NCI-H526 (cell line): ENCODE data around the gene SERGEF.

Experiments
- DNase-seq, 2 experiments: peaks; one replicate each; lab custom pipeline; 2025; lab: John Stamatoyannopoulos, UW

The SERGEF gene

DNA sequence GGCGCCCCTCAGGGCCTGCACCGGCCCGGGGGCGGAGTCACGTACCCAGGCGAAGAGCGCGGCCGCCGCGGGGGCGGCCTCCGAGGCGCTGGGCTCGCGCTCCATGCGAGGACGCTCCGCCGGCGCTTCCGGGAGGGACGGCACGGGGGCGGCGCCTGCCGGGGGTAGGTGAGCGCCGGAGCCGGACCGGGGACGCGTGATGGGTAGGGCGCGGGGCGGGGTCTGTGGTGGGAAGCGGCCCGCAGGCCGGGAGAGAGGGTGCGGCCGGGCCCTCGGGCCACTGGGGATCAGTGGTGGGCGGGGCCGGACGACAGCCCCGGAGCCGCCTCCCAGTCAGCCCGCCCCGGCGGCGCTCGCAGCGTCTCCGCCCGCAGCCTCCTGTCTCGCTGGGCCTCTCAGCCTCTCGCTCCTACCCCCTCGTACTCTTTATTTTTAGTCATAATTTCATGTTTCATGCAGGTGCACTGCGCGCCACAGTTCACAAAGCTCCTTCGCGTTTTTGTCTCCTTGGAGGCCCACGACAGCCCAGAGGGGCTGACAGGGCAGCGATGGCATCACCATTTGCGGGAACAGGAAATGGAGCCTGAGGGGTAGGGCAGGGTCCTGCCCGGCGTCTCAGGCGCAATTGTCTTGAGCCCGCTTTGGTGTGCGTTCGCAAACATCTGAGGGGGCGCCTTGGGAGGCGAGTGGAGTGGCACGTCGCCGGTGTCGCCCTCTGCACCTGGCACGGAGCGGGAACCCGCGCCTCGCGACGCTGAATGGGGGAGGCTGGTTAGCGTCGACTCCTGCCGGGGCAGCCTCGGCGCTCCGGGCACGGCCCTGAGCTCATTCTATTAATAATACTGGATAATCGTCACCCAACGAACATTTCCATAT lies at the start of gene SERGEF:
SERGEF (minus strand) TSS at position 142 of the 876 bp plus-strand sequence; CDS start at position 105, 37 bp downstream.
- DNase-seq, result peak; percentile 76 to 99

GRCh38 chr11:18061351-18061750 lies 48.5 kb upstream of the SERGEF start:
- no peak for DNase-seq

DNA sequence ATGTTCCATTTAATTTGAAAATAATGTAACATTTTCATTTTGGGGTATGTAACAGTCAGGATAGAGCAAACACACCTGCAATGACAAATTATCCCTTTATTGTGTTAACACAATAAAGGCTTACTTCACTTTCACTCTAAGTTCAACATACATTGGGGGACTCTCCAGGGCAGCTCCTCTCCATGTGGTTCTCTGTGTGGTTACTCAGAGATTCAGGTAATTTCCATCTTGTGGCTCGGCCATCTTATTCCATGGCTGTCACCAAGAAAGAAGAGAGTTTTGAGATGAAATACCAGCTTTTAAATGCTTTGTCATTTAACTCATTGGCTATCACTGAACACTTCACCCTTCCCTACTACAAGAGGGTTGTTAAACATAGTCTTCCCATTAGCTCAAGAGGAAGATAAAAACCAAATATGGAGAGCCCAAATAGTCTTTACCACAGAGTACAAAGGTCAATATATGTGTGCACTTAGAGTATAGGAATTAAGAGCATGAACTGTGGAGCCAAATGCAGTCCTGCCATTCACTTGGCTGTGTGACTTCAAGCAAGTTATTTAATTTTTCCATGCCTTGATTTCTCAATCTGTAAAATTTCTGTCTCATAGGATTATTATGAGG lies 43.8 kb upstream of the SERGEF start:
- DNase-seq, result peak; percentile 8 to 13

DNA sequence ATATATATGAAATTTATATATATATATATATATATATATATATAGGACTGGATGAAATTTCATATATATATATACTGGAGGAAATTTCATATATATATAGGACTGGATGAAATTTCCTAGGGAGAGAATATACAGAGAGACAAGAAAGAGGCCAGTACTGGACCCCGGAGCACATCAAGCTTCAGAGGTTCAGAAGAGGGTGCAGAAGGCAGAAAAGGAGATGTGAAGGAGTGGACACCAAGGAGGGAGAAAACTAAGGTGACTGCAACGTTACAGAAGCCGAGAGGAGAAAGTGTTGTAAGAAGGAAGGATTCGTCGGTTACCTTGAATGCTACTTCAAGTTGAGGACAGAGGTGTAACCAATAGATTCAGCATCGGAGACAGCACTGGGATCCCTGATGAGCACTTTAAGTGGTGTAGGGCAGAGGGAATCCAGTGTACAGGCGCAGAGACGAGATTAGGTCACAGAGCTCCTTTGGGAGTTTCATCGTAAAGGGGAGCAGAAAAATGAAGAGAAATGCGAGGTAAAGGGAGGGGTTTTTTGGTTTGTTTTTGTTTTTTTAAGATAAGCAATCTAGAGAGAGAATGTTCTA lies 41.8 kb upstream of the SERGEF start:
- DNase-seq, result no peak

- no peak for DNase-seq
Observed at GRCh38 chr11:18050848-18051247, 38.0 kb upstream of the SERGEF start.

DNA sequence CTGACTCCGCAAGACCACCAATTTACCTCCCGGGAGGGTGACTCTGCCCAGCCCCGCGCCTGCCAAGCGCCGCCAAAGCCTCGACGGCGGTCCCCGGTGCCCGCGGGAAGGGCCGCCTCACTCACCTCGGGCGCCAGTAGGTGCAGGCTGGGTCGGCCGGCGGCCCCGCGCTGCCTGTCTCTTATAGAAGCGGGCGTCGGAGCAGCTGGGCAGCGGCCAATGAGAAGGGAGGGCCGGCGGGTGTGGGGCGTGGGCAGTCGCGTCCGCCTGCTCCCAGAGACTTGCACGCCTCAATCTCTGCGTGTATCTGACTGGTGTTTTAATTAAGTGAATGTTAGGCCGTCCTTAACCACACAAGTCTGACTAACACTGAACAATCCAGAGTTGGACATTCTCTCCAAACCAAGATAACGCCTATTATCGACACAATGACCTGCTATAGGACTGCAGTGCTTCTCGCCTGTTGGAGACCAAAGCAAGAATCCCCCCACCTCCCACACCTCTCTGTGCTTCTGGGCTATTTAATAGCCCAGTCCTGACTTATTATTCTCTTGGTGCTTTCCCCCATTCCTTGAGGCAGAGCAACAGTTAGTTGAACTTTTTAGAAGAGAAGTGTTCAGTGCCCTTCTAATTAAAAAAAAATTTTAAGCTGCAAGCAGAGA lies 33.4 kb upstream of the SERGEF start, which contains the start of gene TPH1:
TPH1 (minus strand) TSS at position 154 of the 662 bp plus-strand sequence. CDS start 5,507 bp downstream, outside the sequence.
- peak in 1 of 2 experiments; percentile 22 for DNase-seq

DNA sequence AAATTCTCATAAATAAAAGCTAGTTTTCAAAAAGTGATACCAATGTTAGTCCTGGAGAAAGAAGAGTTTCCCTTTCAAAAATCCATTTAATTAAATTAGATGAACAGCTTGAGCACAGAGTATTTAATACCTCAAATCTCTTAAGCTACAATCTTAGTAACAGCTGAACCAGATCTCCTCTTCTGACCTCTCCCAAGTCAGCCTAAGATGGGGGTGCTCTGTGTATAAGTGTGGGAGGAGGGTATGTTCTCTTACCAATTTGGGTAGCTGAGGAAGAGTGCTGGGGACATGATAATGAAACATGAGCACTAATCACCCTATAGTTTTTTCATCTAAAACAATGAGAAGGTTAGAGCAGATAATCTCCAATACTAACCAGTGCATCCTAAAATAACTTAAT lies 23.6 kb upstream of the SERGEF start:
- no peak for DNase-seq

DNA sequence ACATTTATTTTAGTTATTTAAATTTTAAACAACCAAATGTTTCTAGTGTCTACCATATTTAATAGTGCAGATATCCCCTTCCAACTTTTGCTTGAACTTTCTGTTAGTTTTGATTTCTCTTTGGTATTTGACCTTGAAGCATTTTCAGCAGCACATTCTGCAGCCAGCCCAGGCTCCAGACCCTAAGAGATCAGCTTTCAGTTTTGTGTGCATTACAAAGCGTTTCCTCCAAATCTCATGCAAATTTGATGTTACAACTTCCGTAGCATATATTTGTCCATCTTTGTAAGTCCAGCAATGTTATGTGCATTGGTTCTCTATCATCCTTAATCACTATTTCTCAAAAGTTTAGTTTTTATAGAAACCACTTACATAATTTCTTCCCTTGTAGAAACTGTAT lies 14.6 kb upstream of the SERGEF start:
- DNase-seq, result peak; percentile 61 to 74

- DNase-seq, result peak; percentile 57 to 74
Observed at GRCh38 chr11:18022419-18022818, 9.6 kb upstream of the SERGEF start.

GRCh38 chr11:18019650-18020049 lies 6.8 kb upstream of the SERGEF start:
- DNase-seq, result no peak

DNA sequence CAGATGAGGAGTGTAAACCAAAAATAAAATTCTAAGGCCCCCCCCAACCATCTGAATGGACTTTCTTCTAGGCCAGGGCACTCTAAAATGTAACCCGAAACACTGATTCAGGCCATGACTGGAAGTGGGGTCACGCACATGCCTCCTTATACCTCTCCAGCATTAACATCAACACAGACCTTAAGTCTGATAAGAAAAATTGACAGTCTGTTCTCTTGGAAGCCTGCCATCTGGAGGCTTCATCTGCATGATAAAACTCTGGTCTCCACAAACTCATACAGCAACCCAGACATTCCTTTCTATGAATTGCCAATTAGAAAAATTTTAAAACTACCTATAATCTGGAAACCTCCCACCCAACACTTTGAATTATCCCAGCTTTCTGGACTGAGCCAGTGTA lies 3.9 kb upstream of the SERGEF start:
- no peak for DNase-seq

DNA sequence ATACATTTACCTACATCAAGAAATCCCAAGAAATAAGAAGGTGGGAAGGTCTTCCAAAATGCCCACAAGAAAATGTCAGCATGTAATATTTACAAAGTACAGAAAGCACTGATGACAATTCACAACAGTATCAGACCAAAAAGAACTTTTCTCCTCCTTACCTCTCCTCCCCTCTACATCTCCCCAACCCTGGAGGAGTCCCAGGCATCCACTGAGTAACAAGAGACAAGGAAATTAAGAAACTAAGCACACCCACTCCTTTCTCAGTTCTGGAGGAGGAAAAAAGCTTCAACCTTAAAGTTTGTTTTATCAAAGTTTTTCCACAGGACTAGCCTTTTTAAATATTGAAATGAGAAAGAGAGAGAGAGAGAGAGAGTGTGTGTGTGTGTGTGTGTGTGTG lies 2.0 kb upstream of the SERGEF start:
- DNase-seq, result no peak

DNA sequence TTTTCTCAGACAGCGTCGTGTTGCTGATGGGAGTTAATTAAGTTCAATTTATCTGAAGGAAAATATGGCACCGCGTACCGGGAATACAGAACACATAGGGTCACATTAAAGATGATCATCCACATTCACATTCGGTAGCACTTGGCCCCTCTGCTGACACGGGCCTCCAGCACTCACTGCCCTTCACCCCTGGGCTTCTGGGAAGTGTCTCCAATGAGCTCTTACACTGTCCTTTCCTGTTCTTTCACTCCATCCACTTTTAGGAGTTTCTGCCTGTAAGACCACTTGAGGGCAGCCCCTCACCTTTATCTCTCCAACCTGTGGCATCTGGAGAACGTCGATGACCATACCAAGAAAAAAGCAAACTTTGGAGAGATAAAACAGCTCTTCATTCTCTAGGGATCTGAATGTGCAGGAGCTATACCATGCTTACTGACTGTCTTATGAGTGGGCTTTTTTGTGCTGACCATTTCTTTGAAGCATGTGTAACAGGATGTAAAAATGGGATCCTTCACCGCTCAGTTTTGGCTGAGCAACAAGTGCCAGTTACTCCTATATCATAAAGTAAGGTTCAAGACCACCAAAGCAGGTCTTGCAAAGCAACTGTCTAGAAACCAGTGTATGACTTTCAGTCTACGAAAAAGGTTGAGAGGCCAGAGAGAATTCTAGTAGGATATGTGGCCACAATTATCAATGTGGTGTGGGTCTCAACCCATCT lies 1.1 kb upstream of the SERGEF start:
- DNase-seq, result peak in 1 of 2 experiments; percentile 70

GRCh38 chr11:18012122-18012905 lies 533 bp downstream of the SERGEF start:
- peak; percentile 68 to 80 for DNase-seq

DNA sequence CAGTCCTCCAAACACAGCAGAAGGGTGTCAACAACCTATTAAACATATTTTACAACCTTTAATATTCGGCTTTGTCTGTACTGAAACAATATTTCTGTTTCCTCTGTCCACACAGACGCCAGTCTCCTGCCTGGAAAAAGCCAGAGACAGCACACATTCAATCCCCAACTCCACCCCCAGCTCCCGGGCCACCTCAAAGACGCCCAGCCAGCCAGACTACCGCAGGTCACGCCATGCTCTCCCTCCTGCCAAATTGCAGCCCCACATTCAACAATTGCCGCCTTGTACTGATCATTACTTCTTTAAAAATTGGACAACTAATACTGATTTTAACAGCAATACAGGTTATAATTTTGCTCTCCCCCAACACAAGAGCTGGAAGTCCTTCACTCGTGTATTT lies 1.2 kb downstream of the SERGEF start:
- DNase-seq, result no peak

- no peak for DNase-seq
Observed at GRCh38 chr11:18010977-18011586, 1.8 kb downstream of the SERGEF start.

- peak; percentile 6 to 20 for DNase-seq
Observed at GRCh38 chr11:18010121-18010670, 2.7 kb downstream of the SERGEF start.

GRCh38 chr11:18005376-18006129 lies 7.3 kb downstream of the SERGEF start:
- no peak for DNase-seq

GRCh38 chr11:18001191-18001590 lies 11.7 kb downstream of the SERGEF start:
- no peak for DNase-seq
